Measurements from ENCODE around the gene CFAP20.

GRCh38 chr16:58158725-58159124 is 29.5 kb upstream of the CFAP20 start:
- TF ChIP-seq EZH2 (IDR thresholded peaks at IDR 0.05; ENCODE audit: low read depth) (no peak), CTCF (conservative IDR thresholded peaks at IDR 0.05) (no peak)

All from PC-9 (cell line).